Endothelial cell of umbilical vein (primary cell): ENCODE data around the gene SERGEF. TPM values are rescaled to one million over a fixed set of nuclear protein-coding genes. Genes with fewer than 3 reads are reported as not detected.

ENCODE experiments used
- BruUV-seq: library from RNA; stranded (reverse); fragments of 400-500 nt; replicated peaks from 2 replicates; lab custom pipeline; 2021; lab: Mats Ljungman, UMichigan
- CTCF ChIA-PET: fragments of 300-600, 350-600 bp; sonication (Branson Sonifier 250); formaldehyde crosslinking; loops from one replicate; lab custom pipeline; 2021; ENCODE audit warnings: antibody characterized with exemption, inconsistent platforms; lab: Charles Lee
- POLR2A ChIA-PET: fragments of 300-600, 350-600 bp; sonication (Branson Sonifier 250); formaldehyde crosslinking; loops from one replicate; lab custom pipeline; 2021; ENCODE audit warnings: antibody characterized with exemption, inconsistent platforms; lab: Charles Lee
- DNase-seq: peaks from one replicate; pipeline ENCODE4 v3.0.0-alpha.2; 2011; ENCODE audit warnings: low read depth, low spot score
- FAIRE-seq: peaks from 2 replicates; lab custom pipeline; 2011; peaks lifted over from hg19 to GRCh38; lab: Jason Lieb, UNC
- H2AFZ ChIP-seq: 2 replicates; pipeline ENCODE4 v1.6.0; 2012; ENCODE audit warnings: low read depth, low read length, control low read depth, inconsistent platforms
- H3K27ac ChIP-seq: 2 replicates; pipeline ENCODE4 v1.5.1; 2011; ENCODE audit warnings: low read depth, mild to moderate bottlenecking, control low read depth, low read length, moderate library complexity; ENCODE audit not compliant: insufficient read depth
- H3K27me3 ChIP-seq, 2 experiments: 2 replicates each; pipeline versions ENCODE4 v1.6.0 to v1.6.1; 2011; ENCODE audit warnings: low read length in 2 of 2, mixed read lengths in 1 of 2; ENCODE audit not compliant: control insufficient read depth in 2 of 2, insufficient read depth in 2 of 2
- H3K36me3 ChIP-seq, 2 experiments: 2 replicates in 1 of 2; 3 replicates in 1 of 2; pipeline ENCODE4 v1.5.1; 2011; ENCODE audit warnings: low read length in 2 of 2, mild to moderate bottlenecking in 1 of 2, moderate library complexity in 1 of 2; ENCODE audit not compliant: control insufficient read depth in 2 of 2, insufficient read depth in 2 of 2; ENCODE audit errors: extremely low read depth in 1 of 2
- H3K4me1 ChIP-seq: 3 replicates; pipeline ENCODE4 v1.5.1; 2011; ENCODE audit warnings: mild to moderate bottlenecking, low read length; ENCODE audit not compliant: control insufficient read depth, insufficient read depth; ENCODE audit errors: extremely low read depth
- H3K4me2 ChIP-seq: 2 replicates; pipeline ENCODE4 v1.6.1; 2011; ENCODE audit warnings: low read length, control low read depth, mixed read lengths; ENCODE audit not compliant: insufficient read depth
- H3K4me3 ChIP-seq, 3 experiments: fragments of 200-600 bp in 1 of 3; sonication (generic), shearing (Covaris generic) in 1 of 3; replicated peaks in 1 of 3; 2 replicates each; pipeline ENCODE4 v1.5.1; 2011 to 2016; ENCODE audit warnings: control low read depth in 3 of 3, low read length in 3 of 3, mild to moderate bottlenecking in 2 of 3, inconsistent platforms in 1 of 3, low read depth in 1 of 3, moderate library complexity in 1 of 3; ENCODE audit not compliant: insufficient read depth in 1 of 3
- H3K79me2 ChIP-seq: 2 replicates; pipeline ENCODE4 v1.6.0; 2012; ENCODE audit warnings: low read length, inconsistent platforms; ENCODE audit not compliant: control insufficient read depth, insufficient read depth
- H3K9ac ChIP-seq: replicated peaks from 2 replicates; pipeline ENCODE3; 2011; ENCODE audit warnings: low read length, control low read depth; ENCODE audit not compliant: insufficient read depth; ENCODE audit errors: extremely low read depth
- H3K9me1 ChIP-seq: replicated peaks from 3 replicates; pipeline ENCODE4 v1.6.0; 2011; ENCODE audit warnings: mild to moderate bottlenecking, low read length; ENCODE audit not compliant: control insufficient read depth, insufficient read depth; ENCODE audit errors: extremely low read depth
- H3K9me3 ChIP-seq: replicated peaks from 2 replicates; pipeline ENCODE4 v1.5.1; 2012; ENCODE audit warnings: low read length, inconsistent platforms; ENCODE audit not compliant: control insufficient read depth, insufficient read depth
- H4K20me1 ChIP-seq: replicated peaks from 2 replicates; pipeline ENCODE3; 2011; ENCODE audit warnings: mild to moderate bottlenecking, low read length; ENCODE audit not compliant: control insufficient read depth, insufficient read depth; ENCODE audit errors: extremely low read depth
- CTCF ChIP-seq, 2 donors: IDR thresholded peaks; 1 replicate in 1 of 2; 2 replicates in 1 of 2; pipeline ENCODE4 v1.5.1; 2011; ENCODE audit warnings: low read length in 2 of 2, mild to moderate bottlenecking in 2 of 2, moderate library complexity in 2 of 2, control low read depth in 1 of 2, inconsistent platforms in 1 of 2, low read depth in 1 of 2; ENCODE audit not compliant: insufficient read depth in 1 of 2; ENCODE audit errors: extremely low read depth in 1 of 2
- EZH2 ChIP-seq: IDR thresholded peaks from 2 replicates; pipeline ENCODE4 v1.6.1; 2012; ENCODE audit warnings: borderline replicate concordance, low read depth, mild to moderate bottlenecking, moderate library complexity, low read length, inconsistent platforms; ENCODE audit not compliant: severe bottlenecking
- FOS ChIP-seq: IDR thresholded peaks from 2 replicates; pipeline ENCODE4 v1.6.1; 2011; ENCODE audit warnings: mild to moderate bottlenecking, low read length, moderate library complexity, borderline replicate concordance; ENCODE audit not compliant: insufficient read depth
- GATA2 ChIP-seq: IDR thresholded peaks from 2 replicates; pipeline ENCODE4 v1.7.0; 2011; ENCODE audit warnings: low read depth, mild to moderate bottlenecking, moderate library complexity, mixed read lengths, low read length; ENCODE audit not compliant: insufficient read length, insufficient read depth
- JUN ChIP-seq: IDR thresholded peaks from 2 replicates; pipeline ENCODE4 v1.6.1; 2011; ENCODE audit warnings: borderline replicate concordance, low read depth; ENCODE audit not compliant: insufficient read length, insufficient read depth
- MAX ChIP-seq: IDR thresholded peaks from 2 replicates; pipeline ENCODE4 v1.6.1; 2011; ENCODE audit not compliant: insufficient read depth, insufficient read length
- MYC ChIP-seq: IDR thresholded peaks from one replicate; pipeline ENCODE4 v1.6.1; 2011; ENCODE audit warnings: mild to moderate bottlenecking, low read depth, low read length
- POLR2A ChIP-seq: IDR thresholded peaks from 2 replicates; pipeline ENCODE4 v1.6.1; 2012; ENCODE audit warnings: low read depth, mild to moderate bottlenecking, control low read depth, low read length
- POLR2AphosphoS5 ChIP-seq: IDR thresholded peaks from 2 replicates; pipeline ENCODE4 v1.6.1; 2012; ENCODE audit warnings: low read depth, mild to moderate bottlenecking, control low read depth, low read length, moderate library complexity; ENCODE audit not compliant: insufficient read depth
- dilution Hi-C: fragments of 300-500 bp; cut with MboI; formaldehyde crosslinking; loops from one replicate; pipeline ENCODE4 v1.15.0; 2019; ENCODE audit warnings: low sequenced_read_pairs; ENCODE audit not compliant: extremely low pct_ligation_motif_present
- intact Hi-C: fragments of 100-400 bp; cut with micrococcal nuclease; formaldehyde crosslinking; loops from one replicate; pipeline ENCODE4 v1.10.0; 2022
- polyA plus RNA-seq, 4 experiments: library from polyadenylated mRNA; depleted of rRNA in 3 of 4; stranded (reverse) in 3 of 4; unstranded in 1 of 4; fragments of >200 nt; gene quantifications; 2 replicates each; pipeline versions ENCODE4 v1.2.1 to v1.2.3, GENCODE V29; 2011 to 2012; ENCODE audit warnings: missing spikeins in 1 of 4
- total RNA-seq: library from RNA; stranded (reverse); gene quantifications from 2 replicates; pipeline ENCODE4 v1.2.3, GENCODE V29; 2021

Gene SERGEF
- total and polyA plus RNA-seq, 2 donors (not counting 3 experiments of a cell fraction or from before 2014, with no cell fraction given): 8.7 to 16.7 TPM

GRCh38 chr11:17810041-17810440 lies 202.8 kb downstream of the SERGEF start:
- Histone ChIP-seq H3K4me2 (no peak overlapping the region), H2AFZ (no peak overlapping the region), H3K27me3 (no peaks in the 10 kb centered on the region), H3K79me2 (no peaks in the 10 kb centered on the region), H3K4me1 (no peaks in the 10 kb centered on the region), H3K27ac (no peak overlapping the region), H3K9ac (no peak overlapping the region), H3K9me3 (no peaks in the 10 kb centered on the region), H3K36me3 (no peaks in the 10 kb centered on the region), H4K20me1 (no peaks in the 10 kb centered on the region), H3K4me3 (no peak overlapping the region), H3K9me1 (no peaks in the 10 kb centered on the region)
- no peak for FAIRE-seq
- TF ChIP-seq GATA2 (no peak), FOS (no peak), POLR2AphosphoS5 (no peak), EZH2 (no peak)
- ChIA-PET POLR2A (no interaction called here), CTCF (interaction anchor here (1.0 kb wide), 1 partner anchor 169 kb away, joined by 4 read pairs; no protein-coding TSS in a partner anchor)
- intact Hi-C loops: no loop called here
- no TSS peak for BruUV-seq
- DNase-seq: no peak
- dilution Hi-C loops: no loop called here

- Histone ChIP-seq H3K9me3 (no peaks in the 10 kb centered on the region), H3K79me2 (no peaks in the 10 kb centered on the region), H2AFZ (no peak overlapping the region), H3K36me3 (no peaks in the 10 kb centered on the region), H3K4me1 (no peaks in the 10 kb centered on the region), H4K20me1 (no peaks in the 10 kb centered on the region), H3K27ac (no peak overlapping the region), H3K9me1 (no peaks in the 10 kb centered on the region), H3K4me2 (no peak overlapping the region), H3K9ac (no peak overlapping the region), H3K27me3 (no peaks in the 10 kb centered on the region), H3K4me3 (no peak overlapping the region)
- ChIA-PET POLR2A (no interaction called here), CTCF (no interaction called here)
- intact Hi-C loops: no loop called here
- dilution Hi-C loops: no loop called here
- no peak for TF ChIP-seq FOS
- TF ChIP-seq MYC: no peak
- TF ChIP-seq CTCF (IDR thresholded peaks at IDR 0.05; ENCODE audit: extremely low read depth in 1 of 2, insufficient read depth in 1 of 2, low read depth in 1 of 2, low read length in 2 of 2): no peak
- TF ChIP-seq POLR2A: no peak
- no peak for TF ChIP-seq JUN
- TF ChIP-seq GATA2: no peak
- no peak for TF ChIP-seq POLR2AphosphoS5
- TF ChIP-seq EZH2: no peak
- TF ChIP-seq MAX: no peak
- DNase-seq (no peak), FAIRE-seq (no peak)
- BruUV-seq: no TSS peak
Observed at GRCh38 chr11:17807034-17807433, 205.8 kb downstream of the SERGEF start.
